ENCODE results near the gene KLHL30.

KLHL30 gene

DNA sequence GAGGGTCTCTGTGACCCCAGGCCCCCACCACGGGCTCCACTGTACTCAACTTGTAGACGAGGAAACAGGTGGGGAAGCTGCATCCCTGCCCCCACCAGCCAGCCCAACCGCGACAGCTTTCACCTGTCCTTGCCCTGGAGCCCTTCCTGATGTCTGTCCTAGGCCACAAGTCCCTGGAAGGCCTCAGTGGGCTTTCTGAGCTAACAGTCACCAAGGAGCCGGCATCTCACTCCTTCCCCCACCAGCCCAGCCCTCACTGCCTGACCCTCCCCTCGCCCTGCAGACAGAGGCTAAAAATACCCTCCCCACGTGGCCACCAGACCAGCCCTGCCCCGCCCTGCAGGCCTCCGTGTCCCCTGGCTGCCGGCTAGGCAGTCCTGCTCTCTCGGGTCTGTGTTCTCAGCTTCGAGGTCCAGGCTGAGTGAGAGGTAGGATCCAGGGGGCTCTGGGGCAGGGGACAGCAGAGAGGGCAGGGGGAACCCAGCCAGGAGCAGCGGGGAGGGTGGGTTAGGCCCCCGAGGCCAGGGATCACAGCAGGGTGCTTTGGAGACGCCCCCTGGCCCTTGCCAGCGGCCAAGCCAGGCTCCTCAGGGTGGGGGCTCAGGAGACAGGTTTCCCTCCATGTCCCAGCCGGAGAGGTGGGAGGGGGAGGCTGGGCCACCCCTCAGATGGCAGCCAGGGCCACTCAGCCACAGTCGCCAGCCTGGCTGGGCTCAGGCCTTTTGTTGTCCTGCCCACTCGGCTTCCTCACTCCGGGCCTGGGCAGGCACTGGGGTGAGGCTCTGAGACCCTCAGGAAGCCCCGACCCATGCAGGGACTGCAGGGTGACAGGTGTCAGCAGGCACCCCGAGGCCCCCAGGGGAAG is at the start of gene KLHL30:
KLHL30 (plus strand) TSS at position 338 of the 865 bp plus-strand sequence. CDS start 2,087 bp downstream, outside the sequence.
- DNase-seq (ENCODE audit: low spot score) = no peak
- Mint-ChIP-seq H3K9me3 (no peaks in the 10 kb centered on the region), H3K27ac (no peak within 1 kb of the TSS), H3K27me3 (ENCODE audit: low read depth) (no peaks in the 10 kb centered on the region), H3K4me1 (ENCODE audit: low read depth) (no peaks in the 10 kb centered on the region), H3K4me3 (no peak within 1 kb of the TSS), H3K36me3 (ENCODE audit: low read depth) (no peaks in the 10 kb centered on the region)

- DNase-seq (ENCODE audit: low spot score) = no peak
- Mint-ChIP-seq H3K4me1 (ENCODE audit: low read depth) (peaks cover 6% of the 10 kb centered on the region), H3K27me3 (ENCODE audit: low read depth) (no peaks in the 10 kb centered on the region), H3K36me3 (ENCODE audit: low read depth) (peaks cover 19% of the 10 kb centered on the region), H3K4me3 (no peak overlapping the region), H3K27ac (no peak overlapping the region), H3K9me3 (no peaks in the 10 kb centered on the region)
These were observed 47.6 kb upstream of the KLHL30 start for GRCh38 chr2:238090887-238091286.

DNA sequence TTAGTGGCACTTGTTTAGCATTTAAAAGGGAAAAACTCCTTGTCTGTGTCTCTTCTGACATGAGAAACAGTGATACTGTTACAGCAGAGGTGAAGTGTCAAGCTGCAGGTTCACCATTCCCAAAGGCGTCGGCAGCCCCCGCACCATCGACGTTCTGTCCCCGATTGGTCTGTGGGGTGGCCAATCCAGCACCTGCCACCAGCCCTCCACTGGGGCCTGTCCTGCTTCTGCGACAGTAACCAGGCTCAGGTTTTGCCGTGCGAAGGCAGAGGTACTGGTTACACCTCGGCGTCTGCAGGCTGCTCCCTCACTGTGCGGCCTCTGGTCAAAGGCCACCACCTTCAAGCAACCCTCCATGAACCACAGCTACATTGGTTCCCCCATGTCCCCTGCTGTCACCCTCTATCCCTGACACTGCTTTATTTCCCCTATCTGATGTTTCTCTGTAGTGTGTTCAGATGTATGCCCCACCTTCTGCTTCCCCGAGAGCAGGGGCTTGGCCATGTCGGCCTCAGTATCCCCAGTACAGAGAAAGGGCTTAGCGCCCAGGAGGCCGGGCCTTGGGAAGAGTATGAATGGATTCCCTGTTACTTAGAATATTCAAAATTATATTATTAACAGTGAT is 46.9 kb upstream of the KLHL30 start:
- DNase-seq (ENCODE audit: low spot score) = no peak
- Mint-ChIP-seq H3K9me3 (no peaks in the 10 kb centered on the region), H3K36me3 (ENCODE audit: low read depth) (peaks cover 16% of the 10 kb centered on the region), H3K4me3 (no peak overlapping the region), H3K27me3 (ENCODE audit: low read depth) (no peaks in the 10 kb centered on the region), H3K27ac (no peak overlapping the region), H3K4me1 (ENCODE audit: low read depth) (peaks cover 6% of the 10 kb centered on the region)

DNA sequence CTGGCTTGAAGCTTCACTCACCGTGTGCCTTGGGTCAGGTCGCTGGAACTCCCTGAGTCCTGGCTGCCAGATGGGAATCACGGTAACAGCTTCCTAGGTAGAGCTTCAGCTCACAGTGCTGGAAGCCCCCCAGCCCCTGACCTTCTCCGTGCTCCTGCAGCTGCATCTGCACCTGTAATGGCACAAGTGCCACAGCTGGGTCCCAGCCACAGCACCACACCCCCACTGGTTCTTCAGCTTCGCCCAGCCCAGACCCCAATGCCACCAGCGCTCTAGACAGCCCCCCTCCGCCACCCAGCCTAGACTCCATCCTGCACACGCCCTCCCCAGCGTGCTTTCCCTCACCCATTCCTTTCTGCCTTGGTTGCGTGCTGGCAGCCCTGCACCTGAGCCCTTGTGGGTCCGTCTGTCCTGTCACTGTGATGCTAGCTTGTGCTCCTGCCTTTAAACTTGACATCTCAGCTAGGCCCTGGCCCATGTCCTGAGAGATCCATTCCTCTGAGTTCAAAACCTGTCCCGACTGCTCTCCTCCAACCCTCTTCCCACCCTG is 45.9 kb upstream of the KLHL30 start:
- Mint-ChIP-seq H3K27ac (peak overlapping the region; percentile 49), H3K9me3 (no peaks in the 10 kb centered on the region), H3K27me3 (ENCODE audit: low read depth) (no peaks in the 10 kb centered on the region), H3K4me1 (ENCODE audit: low read depth) (no peaks in the 10 kb centered on the region), H3K36me3 (ENCODE audit: low read depth) (peaks cover 9% of the 10 kb centered on the region), H3K4me3 (no peak overlapping the region)
- DNase-seq (ENCODE audit: low spot score) = no peak

DNA sequence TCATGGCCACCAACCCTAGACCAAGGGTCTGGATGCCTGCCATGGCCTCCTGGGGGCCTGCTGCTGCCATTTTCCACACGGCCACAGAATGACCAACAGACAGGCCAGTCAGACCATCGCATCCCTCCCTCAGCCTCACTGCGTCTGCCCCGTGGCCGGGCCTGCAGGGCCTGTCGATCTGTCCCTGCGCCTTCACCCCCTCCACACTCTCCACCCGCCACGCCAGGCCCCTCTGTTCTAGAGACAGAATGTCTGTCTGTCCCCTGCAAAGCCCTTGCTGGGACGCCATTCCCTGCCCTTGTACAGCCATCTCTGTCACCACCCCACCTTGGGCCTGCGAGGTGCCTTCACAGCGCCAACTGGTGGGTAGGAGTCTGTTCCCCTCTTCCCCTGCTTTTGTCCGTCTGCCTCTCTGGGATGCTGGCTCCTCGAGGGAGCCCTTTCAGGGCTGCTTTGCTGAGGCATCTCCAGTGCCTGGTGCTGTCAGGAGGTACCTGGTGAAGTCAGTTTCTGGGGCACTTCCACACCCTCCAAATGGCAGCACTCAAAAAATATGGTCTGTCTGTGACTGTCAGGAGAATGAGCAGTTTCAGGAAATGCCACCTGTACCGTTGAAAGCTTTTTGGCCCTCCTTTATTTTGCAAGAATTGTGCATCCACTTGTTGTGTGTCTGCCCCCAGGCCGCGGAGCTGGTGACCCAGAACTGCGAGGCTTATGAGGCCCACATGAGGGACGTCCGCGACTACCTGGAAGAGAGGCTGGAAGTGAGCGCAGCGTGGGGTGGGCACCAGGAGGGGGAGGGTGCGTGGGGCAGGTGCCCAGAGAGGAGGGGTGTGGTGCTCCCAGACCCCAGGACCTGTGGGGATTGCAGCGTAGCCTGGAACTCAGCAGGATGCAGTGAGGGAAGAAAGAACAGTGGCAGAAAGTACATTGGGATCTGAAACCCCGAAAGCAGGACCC is 45.0 kb upstream of the KLHL30 start:
- no peaks in the 10 kb centered on the region for H3K9me3 Mint-ChIP-seq
- peak overlapping the region; percentile 49 for H3K27ac Mint-ChIP-seq
- no peaks in the 10 kb centered on the region for H3K4me1 Mint-ChIP-seq (ENCODE audit: low read depth)
- no peaks in the 10 kb centered on the region for H3K27me3 Mint-ChIP-seq (ENCODE audit: low read depth)
- no peak overlapping the region for H3K4me3 Mint-ChIP-seq
- DNase-seq (ENCODE audit: low spot score) = no peak
- H3K36me3 Mint-ChIP-seq (ENCODE audit: low read depth) = peaks cover 12% of the 10 kb centered on the region

DNA sequence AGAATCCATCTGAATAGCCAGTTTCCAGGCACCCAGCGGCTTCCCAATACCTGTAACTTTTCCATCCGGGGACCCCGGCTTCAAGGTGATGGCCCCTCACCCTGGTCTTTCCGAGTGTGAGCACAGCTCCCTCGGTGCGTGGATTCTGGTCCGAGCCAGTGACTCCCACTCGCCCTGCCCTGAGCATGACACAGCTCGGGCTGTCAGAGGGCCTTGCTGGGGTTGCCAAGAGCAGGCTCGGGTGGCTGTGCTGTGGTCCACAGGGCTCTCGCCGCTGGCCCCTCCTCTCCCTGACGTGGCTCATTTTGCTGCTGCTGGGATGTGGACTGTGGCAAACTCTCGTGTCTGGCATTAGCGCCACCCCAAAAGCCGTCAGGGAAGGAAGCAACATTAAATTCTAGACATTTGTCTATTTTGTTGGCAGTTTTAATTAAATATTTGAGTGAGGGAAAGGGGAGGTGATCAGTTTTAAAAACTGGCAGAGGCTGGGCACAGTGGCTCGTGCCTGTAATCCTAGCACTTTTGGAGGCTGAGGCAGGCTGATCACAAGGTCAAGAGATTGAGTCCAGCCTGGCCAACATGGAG is 43.9 kb upstream of the KLHL30 start:
- Mint-ChIP-seq H3K4me3 (no peak overlapping the region), H3K27ac (no peak overlapping the region), H3K9me3 (no peaks in the 10 kb centered on the region), H3K36me3 (ENCODE audit: low read depth) (peaks cover 14% of the 10 kb centered on the region), H3K4me1 (ENCODE audit: low read depth) (no peaks in the 10 kb centered on the region), H3K27me3 (ENCODE audit: low read depth) (no peaks in the 10 kb centered on the region)
- no peak for DNase-seq (ENCODE audit: low spot score)

DNA sequence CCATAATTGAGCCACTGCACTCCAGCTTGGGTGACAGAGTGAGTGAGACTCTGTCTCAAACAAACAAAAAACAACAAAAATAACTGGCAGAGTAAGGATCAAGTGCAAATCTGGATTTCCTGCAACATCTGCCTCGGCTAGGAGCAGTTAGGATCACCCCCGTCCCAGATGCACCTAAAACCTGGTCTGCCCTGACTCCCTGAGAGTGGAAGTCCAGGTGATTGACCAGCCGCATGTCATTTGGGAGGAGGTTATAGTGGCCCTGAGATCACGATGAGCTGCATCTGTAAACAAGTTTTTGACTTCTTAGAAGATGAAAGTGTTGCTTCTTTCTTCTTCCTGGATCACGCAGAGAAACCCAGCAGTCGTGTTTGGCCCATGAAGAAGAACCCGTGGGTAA is 43.3 kb upstream of the KLHL30 start:
- Mint-ChIP-seq H3K27me3 (ENCODE audit: low read depth) (no peaks in the 10 kb centered on the region), H3K4me3 (no peak overlapping the region), H3K4me1 (ENCODE audit: low read depth) (no peaks in the 10 kb centered on the region), H3K36me3 (ENCODE audit: low read depth) (peaks cover 14% of the 10 kb centered on the region), H3K27ac (no peak overlapping the region), H3K9me3 (no peaks in the 10 kb centered on the region)
- DNase-seq (ENCODE audit: low spot score) = no peak

DNA sequence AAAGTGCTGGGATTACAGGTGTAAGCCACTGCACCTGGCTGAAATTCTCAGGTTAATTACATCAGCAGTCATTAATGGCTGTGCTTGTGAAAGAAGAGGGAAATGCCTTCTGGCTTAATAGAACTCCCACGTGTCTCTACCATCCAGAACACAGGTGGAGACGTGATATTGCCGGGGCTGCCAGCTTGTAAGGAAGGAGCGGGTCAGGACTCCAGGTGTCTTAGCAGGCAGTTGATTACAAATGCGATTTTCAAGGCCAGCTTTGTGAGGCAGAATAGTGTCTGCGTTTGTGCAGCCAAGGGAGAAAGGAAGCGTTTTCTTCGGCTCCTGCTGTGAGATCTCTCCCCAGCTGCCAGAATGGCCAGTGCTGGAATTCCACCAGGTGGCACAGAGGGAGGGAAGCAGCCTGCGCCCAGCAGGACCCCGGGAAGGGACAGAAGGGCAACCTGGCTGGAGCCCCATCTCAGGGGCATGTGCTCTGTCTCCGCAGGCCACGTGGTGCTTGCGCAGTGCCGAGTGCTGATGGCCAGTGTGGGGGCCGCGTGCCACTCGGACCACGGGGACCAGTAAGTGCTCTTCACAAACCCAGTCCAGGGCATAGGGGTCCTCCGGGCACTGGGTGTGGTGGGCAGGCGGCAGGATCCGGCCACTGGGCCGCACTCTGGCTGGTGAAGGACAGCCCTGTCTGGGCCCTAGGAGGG is 42.0 kb upstream of the KLHL30 start:
- Mint-ChIP-seq H3K9me3 (no peaks in the 10 kb centered on the region), H3K27me3 (ENCODE audit: low read depth) (no peaks in the 10 kb centered on the region), H3K36me3 (ENCODE audit: low read depth) (peaks cover 14% of the 10 kb centered on the region), H3K27ac (no peak overlapping the region), H3K4me3 (no peak overlapping the region), H3K4me1 (ENCODE audit: low read depth) (no peaks in the 10 kb centered on the region)
- DNase-seq (ENCODE audit: low spot score) = no peak

DNA sequence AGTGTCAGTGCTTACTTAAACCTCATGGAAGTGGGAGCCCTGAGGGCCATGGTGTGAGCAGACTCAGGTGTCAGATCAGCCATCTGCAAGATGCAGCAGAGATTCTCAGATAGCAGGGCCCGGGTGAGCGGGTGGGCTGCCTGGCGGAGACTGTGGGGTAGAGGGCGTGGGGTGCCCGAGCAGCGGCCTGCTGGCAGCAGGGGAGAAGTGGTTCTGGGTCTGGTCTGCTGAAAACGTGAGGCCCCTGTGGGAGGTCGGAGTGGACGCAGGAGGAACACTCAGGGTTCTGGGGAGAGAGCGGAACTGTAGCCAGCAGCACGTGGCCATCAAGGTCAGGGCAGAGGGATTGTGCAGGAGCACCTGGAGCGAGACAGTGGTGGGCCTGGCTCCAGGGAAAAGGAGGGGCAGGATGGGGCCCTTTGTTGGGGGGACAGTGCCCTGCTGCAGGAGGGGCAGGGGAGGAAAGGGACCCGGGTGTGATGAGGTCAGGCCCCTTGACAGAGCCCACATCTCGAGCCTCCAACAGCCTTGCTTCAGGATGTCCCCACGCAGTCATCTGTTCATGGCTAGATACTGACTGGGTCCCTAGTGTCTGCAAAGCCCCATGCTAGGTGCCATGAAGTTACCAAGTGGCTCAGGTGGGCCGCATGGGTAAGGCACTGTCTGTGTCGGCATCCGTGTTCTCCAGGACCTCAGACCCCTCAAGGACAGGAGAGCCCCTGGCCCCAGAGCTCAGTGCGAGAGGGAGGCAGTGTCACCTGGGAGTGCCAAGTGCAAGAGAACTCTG is 41.1 kb upstream of the KLHL30 start:
- DNase-seq (ENCODE audit: low spot score) = no peak
- no peak overlapping the region for H3K4me3 Mint-ChIP-seq
- H3K4me1 Mint-ChIP-seq (ENCODE audit: low read depth) = no peaks in the 10 kb centered on the region
- H3K36me3 Mint-ChIP-seq (ENCODE audit: low read depth) = peaks cover 14% of the 10 kb centered on the region
- no peak overlapping the region for H3K27ac Mint-ChIP-seq
- H3K27me3 Mint-ChIP-seq (ENCODE audit: low read depth) = no peaks in the 10 kb centered on the region
- no peaks in the 10 kb centered on the region for H3K9me3 Mint-ChIP-seq

- H3K27ac Mint-ChIP-seq = no peak overlapping the region
- no peak for DNase-seq (ENCODE audit: low spot score)
These were observed 40.2 kb upstream of the KLHL30 start for GRCh38 chr2:238097988-238098871.

DNA sequence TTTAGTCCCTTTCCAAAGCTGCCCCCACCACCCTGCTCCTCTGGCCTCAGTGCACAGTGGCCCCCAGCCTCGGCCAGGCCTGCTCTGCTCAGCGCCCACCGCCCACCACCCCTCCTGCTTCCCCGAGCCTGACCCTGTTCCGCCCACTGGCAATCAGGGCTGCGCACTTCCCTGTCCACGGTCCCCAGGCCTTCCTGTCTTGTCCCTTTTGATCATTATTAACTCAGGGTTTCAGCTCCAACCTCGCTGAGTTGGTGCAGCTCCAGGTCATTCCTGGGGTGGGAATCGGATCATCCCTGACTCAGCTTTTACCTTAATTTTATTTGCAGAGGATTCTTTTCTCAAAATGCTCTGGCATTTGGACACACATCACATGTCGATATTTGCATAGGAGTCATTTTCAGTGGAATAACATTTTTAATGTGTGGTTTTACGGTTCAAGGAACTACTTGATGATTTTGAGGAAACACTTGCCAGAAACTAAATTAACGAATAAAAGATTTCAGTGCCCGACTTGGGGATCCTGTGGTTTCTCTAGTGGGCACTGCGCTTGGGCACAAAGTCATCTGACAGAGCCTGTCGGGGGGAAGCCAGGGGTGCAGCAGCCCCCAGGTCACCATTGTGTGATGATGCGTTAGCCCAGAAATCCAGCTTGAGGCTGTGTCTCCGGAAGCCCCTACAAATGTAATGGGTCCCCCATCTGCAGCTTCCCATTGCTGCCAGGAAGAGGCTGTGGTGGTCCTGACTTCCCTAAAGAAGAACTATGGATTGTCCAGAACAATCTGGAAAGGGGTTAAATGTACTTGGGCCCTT is 39.4 kb upstream of the KLHL30 start:
- Mint-ChIP-seq H3K27ac (no peak overlapping the region), H3K9me3 (no peaks in the 10 kb centered on the region), H3K4me3 (no peak overlapping the region), H3K27me3 (ENCODE audit: low read depth) (no peaks in the 10 kb centered on the region), H3K36me3 (ENCODE audit: low read depth) (peaks cover 8% of the 10 kb centered on the region), H3K4me1 (ENCODE audit: low read depth) (no peaks in the 10 kb centered on the region)
- no peak for DNase-seq (ENCODE audit: low spot score)

More at GRCh38 chr2:238097988-238098871, 40.2 kb upstream of the KLHL30 start:
- no peaks in the 10 kb centered on the region for H3K4me1 Mint-ChIP-seq (ENCODE audit: low read depth)
- peaks cover 11% of the 10 kb centered on the region for H3K36me3 Mint-ChIP-seq (ENCODE audit: low read depth)
- no peaks in the 10 kb centered on the region for H3K27me3 Mint-ChIP-seq (ENCODE audit: low read depth)
- no peak overlapping the region for H3K4me3 Mint-ChIP-seq
- no peaks in the 10 kb centered on the region for H3K9me3 Mint-ChIP-seq

All from T-helper 2 cell treated with Interferon-gamma antibody and Interleukin-4, amounts not matched to agents 5 μg/mL and 100 μg/mL, for 36 hours (primary cell).